PC-9 (cell line): Measurements from ENCODE around the gene TBC1D8. TPM values are rescaled to one million over a fixed set of nuclear protein-coding genes. Genes with fewer than 3 reads are reported as not detected.
A peak's percentile ranks its signal among the peaks of the same experiment; 100 is the strongest.

Source experiments
- BruUV-seq: library from RNA; stranded (reverse); fragments of 400-500 nt; replicated peaks from 2 replicates; lab custom pipeline; 2021; lab: Mats Ljungman, UMichigan
- CTCF ChIA-PET: fragments of 300-600 bp; sonication (Branson Sonifier 250); formaldehyde crosslinking; loops from one replicate; lab custom pipeline; 2022; ENCODE audit warnings: antibody characterized with exemption; lab: Charles Lee
- POLR2A ChIA-PET: fragments of 300-600 bp; sonication (Branson Sonifier 250); formaldehyde crosslinking; loops from one replicate; lab custom pipeline; 2022; ENCODE audit warnings: antibody characterized with exemption; ENCODE audit not compliant: unreplicated experiment; lab: Charles Lee
- DNase-seq, 2 experiments: peaks; one replicate each; pipeline versions ENCODE4 v3.0.0 to v3.0.0-alpha.2; 2015 to 2022; ENCODE audit warnings: mixed read lengths in 1 of 2
- H2AFZ ChIP-seq: fragments of 200-600 bp; sonication (generic); 2 replicates; pipeline ENCODE4 v1.8.1; 2017; ENCODE audit warnings: antibody characterized with exemption
- H3F3A ChIP-seq: fragments of 200-600 bp; sonication (generic); 2 replicates; pipeline ENCODE4 v1.8.1; 2017; ENCODE audit warnings: antibody characterized with exemption, mild to moderate bottlenecking, low read depth; ENCODE audit not compliant: insufficient read depth
- H3K27ac ChIP-seq: fragments of 200-600 bp; sonication (generic); 2 replicates; pipeline ENCODE4 v1.6.1; 2016; ENCODE audit warnings: mixed run types
- H3K27me3 ChIP-seq: fragments of 200-600 bp; sonication (generic); 2 replicates; pipeline ENCODE4 v1.6.1; 2016; ENCODE audit warnings: low read depth, mixed run types; ENCODE audit not compliant: insufficient read depth
- H3K36me3 ChIP-seq: fragments of 200-600 bp; sonication (generic); 2 replicates; pipeline ENCODE4 v1.6.1; 2016; ENCODE audit warnings: low read depth, mixed run types
- H3K4me1 ChIP-seq: fragments of 200-600 bp; sonication (generic); replicated peaks from 2 replicates; pipeline ENCODE4 v1.6.1; 2016; ENCODE audit warnings: mixed run types; ENCODE audit not compliant: insufficient read depth
- H3K4me2 ChIP-seq: fragments of 200-600 bp; sonication (generic); 2 replicates; pipeline ENCODE4 v1.6.1; 2017; ENCODE audit warnings: mixed run types
- H3K4me3 ChIP-seq: fragments of 200-600 bp; sonication (generic); 2 replicates; pipeline ENCODE4 v1.6.1; 2016; ENCODE audit warnings: mixed run types
- H3K79me2 ChIP-seq: fragments of 200-600 bp; sonication (generic); 2 replicates; pipeline ENCODE4 v1.6.1; 2017; ENCODE audit warnings: low read depth, mixed run types
- H3K9me2 ChIP-seq: fragments of 200-600 bp; sonication (generic); 2 replicates; pipeline ENCODE4 v1.8.1; 2017; ENCODE audit warnings: mild to moderate bottlenecking; ENCODE audit not compliant: insufficient read depth
- H3K9me3 ChIP-seq: fragments of 200-600 bp; sonication (generic); 2 replicates; pipeline ENCODE4 v1.8.1; 2016; ENCODE audit warnings: low read depth; ENCODE audit not compliant: insufficient read depth
- H4K20me1 ChIP-seq: fragments of 200-600 bp; sonication (generic); 2 replicates; pipeline ENCODE4 v1.8.1; 2017; ENCODE audit not compliant: insufficient read depth
- CTCF ChIP-seq: fragments of 200-600 bp; sonication (generic); conservative IDR thresholded peaks from 2 replicates; pipeline ENCODE4 v1.6.1; 2017; ENCODE audit warnings: mixed run types, antibody characterized with exemption, mild to moderate bottlenecking, moderate library complexity
- EZH2 ChIP-seq: fragments of 200-600 bp; sonication (generic); IDR thresholded peaks from 2 replicates; pipeline ENCODE4 v1.8.0; 2017; ENCODE audit warnings: antibody characterized with exemption, low read depth
- intact Hi-C: fragments of 100-400 bp; cut with micrococcal nuclease; formaldehyde crosslinking; loops from one replicate; pipeline ENCODE4 v1.10.0; 2022; ENCODE audit not compliant: unreplicated experiment
- total RNA-seq: library from RNA; stranded (reverse); gene quantifications from 2 replicates; pipeline ENCODE4 v1.2.3, GENCODE V29; 2021

The TBC1D8 gene
- total RNA-seq, 1 experiment from 2014 or later = 25.2 TPM

- H3F3A ChIP-seq = no peaks in the 10 kb centered on the region
- no peaks in the 10 kb centered on the region for H3K4me1 ChIP-seq
- CTCF ChIA-PET = interaction anchor here (0.5 kb wide), 1 partner anchor 42 kb away, joined by 3 read pairs; the partner anchor contains the start of gene TBC1D8
- H3K36me3 ChIP-seq = no peaks in the 10 kb centered on the region
- H3K79me2 ChIP-seq = no peaks in the 10 kb centered on the region
- no peak for DNase-seq
- POLR2A ChIA-PET = no interaction called here
- H3K9me3 ChIP-seq = 0 out of 2 replicates have a peak, but pooled peaks cover 5% of the 10 kb centered on the region
- no peak overlapping the region for H3K4me2 ChIP-seq
- no peak for TF ChIP-seq EZH2
- no peaks in the 10 kb centered on the region for H4K20me1 ChIP-seq
- no peaks in the 10 kb centered on the region for H3K27me3 ChIP-seq
- intact Hi-C loops = no loop called here
- H3K27ac ChIP-seq = no peak overlapping the region
- no peaks in the 10 kb centered on the region; the same call in 1 of the 2 replicates for H3K9me2 ChIP-seq
- BruUV-seq = no TSS peak
- H3K4me3 ChIP-seq = no peak overlapping the region
- no peak overlapping the region for H2AFZ ChIP-seq
These were observed 41.9 kb upstream of the TBC1D8 start for GRCh38 chr2:101193033-101193626.

- H3K36me3 ChIP-seq = no peaks in the 10 kb centered on the region
- peaks cover 9% of the 10 kb centered on the region for H3K4me1 ChIP-seq
- H3K27me3 ChIP-seq = no peaks in the 10 kb centered on the region
- H3F3A ChIP-seq = no peaks in the 10 kb centered on the region
- BruUV-seq = no TSS peak
- no peaks in the 10 kb centered on the region for H3K79me2 ChIP-seq
- no peaks in the 10 kb centered on the region for H4K20me1 ChIP-seq
- DNase-seq = no peak
- H3K4me2 ChIP-seq = no peak overlapping the region
- H3K9me2 ChIP-seq = no peaks in the 10 kb centered on the region; the same call in 1 of the 2 replicates
- CTCF ChIA-PET = no interaction called here
- H2AFZ ChIP-seq = no peak overlapping the region
- no peak for TF ChIP-seq CTCF
- TF ChIP-seq EZH2 = no peak
- 0 out of 2 replicates have a peak, but pooled peaks cover 7% of the 10 kb centered on the region for H3K9me3 ChIP-seq
- intact Hi-C loops = no loop called here
- H3K27ac ChIP-seq = no peak overlapping the region
- H3K4me3 ChIP-seq = no peak overlapping the region
- POLR2A ChIA-PET = no interaction called here
These were observed 39.8 kb upstream of the TBC1D8 start for GRCh38 chr2:101190747-101191516.

DNA sequence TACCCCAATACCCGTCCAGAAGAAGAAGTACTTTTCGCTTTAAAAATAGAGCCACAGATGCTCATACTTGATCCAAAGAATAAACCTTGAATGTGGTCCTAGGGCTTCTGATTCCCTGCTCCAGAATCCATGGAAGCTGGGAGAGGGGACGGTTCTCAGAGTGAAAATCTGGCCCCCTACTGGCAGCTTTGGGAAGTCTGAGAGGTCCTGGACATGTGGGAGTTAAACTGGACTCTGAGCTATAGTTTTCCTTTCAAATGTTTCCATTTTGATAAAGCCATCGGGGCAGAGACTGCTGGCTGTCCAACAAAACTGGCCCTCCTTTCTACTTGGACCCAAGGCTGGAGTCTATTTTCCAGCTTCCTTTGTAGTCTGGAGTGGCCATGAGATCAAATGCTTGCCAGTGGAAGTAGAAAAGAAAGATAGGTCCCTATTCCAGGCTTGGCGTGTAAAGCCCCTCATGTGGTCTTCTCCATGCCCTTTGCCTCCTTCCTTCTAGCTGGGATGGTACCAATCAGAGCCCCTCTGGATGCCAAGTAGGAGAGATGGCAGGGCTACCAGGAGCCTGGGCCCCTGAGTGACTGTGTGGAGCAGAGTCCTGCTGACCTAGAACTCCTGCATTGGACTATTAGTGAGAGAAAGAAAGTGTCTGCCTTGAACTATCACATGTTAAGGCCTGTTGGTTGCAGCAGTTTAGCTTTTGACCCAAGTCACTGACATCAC lies 37.7 kb upstream of the TBC1D8 start:
- TF ChIP-seq EZH2 (no peak), CTCF (peak; percentile 69)
- BruUV-seq = no TSS peak
- ChIA-PET POLR2A (interaction anchor here (0.6 to 0.7 kb wide), 2 partner anchors 179 to 626 kb away, joined by 3 to 4 read pairs; no protein-coding TSS in a partner anchor), CTCF (interaction anchor here (1.3 kb wide), 1 partner anchor 152 kb away, joined by 8 read pairs; no protein-coding TSS in a partner anchor)
- H3K9me3 ChIP-seq = 0 out of 2 replicates have a peak, but pooled peaks cover 7% of the 10 kb centered on the region
- no peaks in the 10 kb centered on the region for H3K79me2 ChIP-seq
- peaks cover 9% of the 10 kb centered on the region for H3K4me1 ChIP-seq
- no peak overlapping the region for H3K27ac ChIP-seq
- no peak overlapping the region for H3K4me3 ChIP-seq
- no peaks in the 10 kb centered on the region for H4K20me1 ChIP-seq
- no peaks in the 10 kb centered on the region for H3F3A ChIP-seq
- intact Hi-C loops = no loop called here
- H3K36me3 ChIP-seq = no peaks in the 10 kb centered on the region
- DNase-seq = no peak
- no peak overlapping the region for H2AFZ ChIP-seq
- no peaks in the 10 kb centered on the region for H3K27me3 ChIP-seq
- no peak overlapping the region for H3K4me2 ChIP-seq
- H3K9me2 ChIP-seq = no peaks in the 10 kb centered on the region; the same call in 1 of the 2 replicates
